ENCODE results near the gene EIF1B.

EIF1B gene

DNA sequence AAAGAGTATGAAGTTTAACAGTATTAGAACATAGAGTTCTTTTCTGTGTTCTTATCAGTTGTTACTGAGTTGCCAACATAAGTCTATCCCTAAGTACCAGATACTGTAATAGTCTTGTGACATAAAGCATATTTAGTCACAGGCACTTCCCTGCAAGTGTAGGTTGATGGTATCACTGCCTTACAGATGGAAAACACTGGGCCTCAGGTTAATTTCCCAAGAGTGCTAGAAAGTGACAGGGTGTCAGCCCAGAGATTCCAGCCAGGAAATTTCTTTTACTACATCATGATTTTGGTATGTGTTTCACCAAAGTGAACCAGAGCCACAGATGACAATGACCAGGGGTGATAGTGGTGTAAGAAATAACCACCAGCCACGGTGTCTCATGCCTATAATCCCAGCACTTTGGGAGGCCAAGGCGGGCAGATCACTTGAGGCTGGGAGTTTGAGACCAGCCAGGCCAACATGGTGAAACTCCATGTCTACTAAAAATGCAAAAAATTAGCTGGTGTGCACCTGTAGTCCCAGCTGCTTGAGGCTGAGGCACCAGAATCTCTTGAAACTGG, 3.2 kb downstream of the EIF1B start:
- TF ChIP-seq CREB1 (IDR thresholded peaks at IDR 0.05; ENCODE audit: low read depth): no peak
- TF ChIP-seq EGR1 (IDR thresholded peaks at IDR 0.05): no peak
- TF ChIP-seq, protein P1, sequence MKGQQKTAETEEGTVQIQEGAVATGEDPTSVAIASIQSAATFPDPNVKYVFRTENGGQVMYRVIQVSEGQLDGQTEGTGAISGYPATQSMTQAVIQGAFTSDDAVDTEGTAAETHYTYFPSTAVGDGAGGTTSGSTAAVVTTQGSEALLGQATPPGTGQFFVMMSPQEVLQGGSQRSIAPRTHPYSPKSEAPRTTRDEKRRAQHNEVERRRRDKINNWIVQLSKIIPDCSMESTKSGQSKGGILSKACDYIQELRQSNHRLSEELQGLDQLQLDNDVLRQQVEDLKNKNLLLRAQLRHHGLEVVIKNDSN (IDR thresholded peaks at IDR 0.05): no peak
- no peak for TF ChIP-seq FOXM1 (IDR thresholded peaks at IDR 0.05; ENCODE audit: borderline replicate concordance, low read depth)
- no peak for TF ChIP-seq TEAD4 (IDR thresholded peaks at IDR 0.05)
- TF ChIP-seq NFIC (IDR thresholded peaks at IDR 0.05): no peak
- TF ChIP-seq, protein P2, sequence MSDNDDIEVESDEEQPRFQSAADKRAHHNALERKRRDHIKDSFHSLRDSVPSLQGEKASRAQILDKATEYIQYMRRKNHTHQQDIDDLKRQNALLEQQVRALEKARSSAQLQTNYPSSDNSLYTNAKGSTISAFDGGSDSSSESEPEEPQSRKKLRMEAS (IDR thresholded peaks at IDR 0.05): no peak
- TF ChIP-seq TAF1 (IDR thresholded peaks at IDR 0.05; ENCODE audit: low read depth): no peak
- TF ChIP-seq CEBPB (IDR thresholded peaks at IDR 0.05): no peak
- TF ChIP-seq EP300 (IDR thresholded peaks at IDR 0.05; ENCODE audit: borderline replicate concordance): no peak
- TF ChIP-seq TCF12 (IDR thresholded peaks at IDR 0.05; ENCODE audit: low read depth): no peak
- TF ChIP-seq YY1 (IDR thresholded peaks at IDR 0.05; ENCODE audit: low read depth): no peak
- no peak for TF ChIP-seq ZBTB7A (IDR thresholded peaks at IDR 0.05; ENCODE audit: low read depth)
- TF ChIP-seq, protein P3, sequence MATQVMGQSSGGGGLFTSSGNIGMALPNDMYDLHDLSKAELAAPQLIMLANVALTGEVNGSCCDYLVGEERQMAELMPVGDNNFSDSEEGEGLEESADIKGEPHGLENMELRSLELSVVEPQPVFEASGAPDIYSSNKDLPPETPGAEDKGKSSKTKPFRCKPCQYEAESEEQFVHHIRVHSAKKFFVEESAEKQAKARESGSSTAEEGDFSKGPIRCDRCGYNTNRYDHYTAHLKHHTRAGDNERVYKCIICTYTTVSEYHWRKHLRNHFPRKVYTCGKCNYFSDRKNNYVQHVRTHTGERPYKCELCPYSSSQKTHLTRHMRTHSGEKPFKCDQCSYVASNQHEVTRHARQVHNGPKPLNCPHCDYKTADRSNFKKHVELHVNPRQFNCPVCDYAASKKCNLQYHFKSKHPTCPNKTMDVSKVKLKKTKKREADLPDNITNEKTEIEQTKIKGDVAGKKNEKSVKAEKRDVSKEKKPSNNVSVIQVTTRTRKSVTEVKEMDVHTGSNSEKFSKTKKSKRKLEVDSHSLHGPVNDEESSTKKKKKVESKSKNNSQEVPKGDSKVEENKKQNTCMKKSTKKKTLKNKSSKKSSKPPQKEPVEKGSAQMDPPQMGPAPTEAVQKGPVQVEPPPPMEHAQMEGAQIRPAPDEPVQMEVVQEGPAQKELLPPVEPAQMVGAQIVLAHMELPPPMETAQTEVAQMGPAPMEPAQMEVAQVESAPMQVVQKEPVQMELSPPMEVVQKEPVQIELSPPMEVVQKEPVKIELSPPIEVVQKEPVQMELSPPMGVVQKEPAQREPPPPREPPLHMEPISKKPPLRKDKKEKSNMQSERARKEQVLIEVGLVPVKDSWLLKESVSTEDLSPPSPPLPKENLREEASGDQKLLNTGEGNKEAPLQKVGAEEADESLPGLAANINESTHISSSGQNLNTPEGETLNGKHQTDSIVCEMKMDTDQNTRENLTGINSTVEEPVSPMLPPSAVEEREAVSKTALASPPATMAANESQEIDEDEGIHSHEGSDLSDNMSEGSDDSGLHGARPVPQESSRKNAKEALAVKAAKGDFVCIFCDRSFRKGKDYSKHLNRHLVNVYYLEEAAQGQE (IDR thresholded peaks at IDR 0.05; ENCODE audit: low read depth): no peak
- no peak for TF ChIP-seq RAD21 (IDR thresholded peaks at IDR 0.05; ENCODE audit: low read depth)

DNA sequence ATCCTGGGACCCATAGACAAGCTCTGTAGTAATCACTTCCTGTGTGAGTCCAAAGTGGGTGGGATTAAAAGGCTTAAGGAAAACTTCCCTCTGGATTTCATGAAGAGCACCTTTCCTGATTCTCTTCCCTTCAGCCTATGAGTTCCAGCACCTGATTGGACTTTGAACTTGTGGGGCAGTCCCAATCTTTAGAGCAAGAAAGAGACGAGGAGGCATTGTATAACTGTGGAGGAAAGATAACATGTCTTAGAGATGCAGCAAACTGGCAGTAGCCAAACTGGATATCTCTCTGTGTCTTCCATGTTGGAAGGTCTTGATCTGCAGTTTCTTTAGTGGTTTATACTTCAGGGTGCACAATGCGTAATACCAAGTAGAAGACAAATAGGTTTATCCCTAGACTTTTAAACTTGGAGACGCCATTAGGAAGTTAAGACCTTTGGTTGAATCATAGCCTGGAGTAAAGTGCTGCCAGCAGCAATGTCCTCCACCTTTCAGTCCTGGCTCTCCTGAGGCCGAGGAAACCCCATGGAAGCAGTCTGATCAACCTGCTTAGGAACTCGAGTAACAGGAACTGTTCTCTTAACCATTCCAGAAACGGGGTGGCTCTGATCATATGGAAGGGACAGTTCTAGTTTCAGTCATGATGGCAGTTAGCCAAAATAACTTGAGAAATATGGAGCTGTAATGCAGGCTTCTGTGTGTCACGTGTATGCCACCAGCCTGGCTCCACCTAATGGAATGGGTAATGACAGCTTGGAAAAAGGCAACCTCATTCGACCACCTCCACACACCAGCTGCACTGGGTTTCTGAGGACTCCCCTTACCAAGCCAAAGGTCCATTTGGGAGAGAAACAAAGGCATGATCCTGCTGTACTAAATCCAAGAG, 4.7 kb downstream of the EIF1B start:
- TF ChIP-seq NFIC (IDR thresholded peaks at IDR 0.05): no peak
- no peak for TF ChIP-seq YY1 (IDR thresholded peaks at IDR 0.05; ENCODE audit: low read depth)
- TF ChIP-seq TAF1 (IDR thresholded peaks at IDR 0.05; ENCODE audit: low read depth): no peak
- TF ChIP-seq ZBTB7A (IDR thresholded peaks at IDR 0.05; ENCODE audit: low read depth): no peak
- no peak for TF ChIP-seq EP300 (IDR thresholded peaks at IDR 0.05; ENCODE audit: borderline replicate concordance)
- TF ChIP-seq RAD21 (IDR thresholded peaks at IDR 0.05; ENCODE audit: low read depth): no peak
- TF ChIP-seq CREB1 (IDR thresholded peaks at IDR 0.05; ENCODE audit: low read depth): no peak
- no peak for TF ChIP-seq TCF12 (IDR thresholded peaks at IDR 0.05; ENCODE audit: low read depth)
- no peak for TF ChIP-seq CEBPB (IDR thresholded peaks at IDR 0.05)
- TF ChIP-seq, protein P3 (IDR thresholded peaks at IDR 0.05; ENCODE audit: low read depth): no peak
- TF ChIP-seq, protein P1 (IDR thresholded peaks at IDR 0.05): no peak
- no peak for TF ChIP-seq FOXM1 (IDR thresholded peaks at IDR 0.05; ENCODE audit: borderline replicate concordance, low read depth)
- no peak for TF ChIP-seq TEAD4 (IDR thresholded peaks at IDR 0.05)
- no peak for TF ChIP-seq EGR1 (IDR thresholded peaks at IDR 0.05)
- TF ChIP-seq, protein P2 (IDR thresholded peaks at IDR 0.05): no peak

DNA sequence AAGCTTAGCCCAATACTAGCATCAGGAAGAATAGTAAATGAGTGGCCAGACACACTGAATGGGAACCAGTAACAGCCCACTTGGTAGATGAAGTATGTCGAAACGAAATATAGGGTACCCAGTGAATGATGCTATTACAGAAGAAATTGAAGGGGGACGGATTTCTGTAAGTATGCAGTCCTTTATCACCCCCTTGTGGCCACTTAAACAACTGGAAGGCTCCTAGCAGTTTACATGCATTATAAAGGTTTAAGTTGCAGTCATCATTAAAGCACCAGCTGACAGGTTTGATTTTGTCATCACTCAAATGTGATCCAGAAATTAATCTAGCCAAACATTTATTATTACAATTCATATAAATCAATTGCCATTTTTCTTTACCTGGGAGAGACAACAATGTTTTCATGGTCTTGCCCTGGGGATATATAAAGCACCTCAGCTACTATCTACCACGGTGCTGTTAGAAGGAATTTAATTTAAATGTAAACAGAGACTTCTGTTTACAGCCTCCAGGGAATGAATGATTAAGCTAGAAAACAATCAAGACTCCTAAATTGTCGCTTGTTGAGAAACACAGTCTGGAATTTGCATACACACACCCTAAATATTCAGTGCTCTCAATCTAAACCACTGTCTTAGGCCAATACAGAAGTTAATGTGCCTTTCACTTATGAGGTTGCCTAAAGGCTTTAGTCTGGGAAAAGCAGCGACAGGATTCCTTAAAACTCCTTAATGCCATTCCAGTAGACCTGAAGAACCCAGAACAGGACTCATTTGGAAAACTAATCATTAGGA, 7.8 kb downstream of the EIF1B start:
- TF ChIP-seq, protein P1 (IDR thresholded peaks at IDR 0.05): no peak
- TF ChIP-seq RAD21 (IDR thresholded peaks at IDR 0.05; ENCODE audit: low read depth): peak; percentile 73

DNA sequence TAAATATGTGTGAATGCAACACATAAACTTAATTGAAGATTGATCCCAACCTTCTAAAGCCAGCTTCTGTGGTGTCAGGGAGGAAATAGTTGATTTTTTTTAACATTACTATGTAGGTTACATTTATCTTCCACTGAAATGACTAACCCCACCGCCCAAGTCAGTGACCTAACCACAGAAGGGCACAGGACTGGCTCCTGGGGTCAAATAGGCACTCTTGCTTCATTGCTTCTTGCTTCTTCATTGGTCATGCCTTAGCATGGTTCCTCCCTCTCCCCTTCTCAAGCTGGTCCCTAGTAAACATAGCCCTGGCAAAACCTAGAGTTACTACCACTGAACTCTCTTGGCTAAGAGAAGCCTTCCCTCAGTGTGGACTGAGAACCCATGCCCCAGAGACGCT, 12.3 kb downstream of the EIF1B start:
- no peak for TF ChIP-seq FOXM1 (IDR thresholded peaks at IDR 0.05; ENCODE audit: borderline replicate concordance, low read depth)
- TF ChIP-seq, protein P2 (IDR thresholded peaks at IDR 0.05): no peak
- TF ChIP-seq TCF12 (IDR thresholded peaks at IDR 0.05; ENCODE audit: low read depth): no peak
